ENCODE results near the gene DIAPH3. TPM values are rescaled to one million over a fixed set of nuclear protein-coding genes. Genes with fewer than 3 reads are reported as not detected.

DIAPH3 gene
- polyA plus RNA-seq, 3 donors = 0.04 to 0.09 TPM; not detected in 1

DNA sequence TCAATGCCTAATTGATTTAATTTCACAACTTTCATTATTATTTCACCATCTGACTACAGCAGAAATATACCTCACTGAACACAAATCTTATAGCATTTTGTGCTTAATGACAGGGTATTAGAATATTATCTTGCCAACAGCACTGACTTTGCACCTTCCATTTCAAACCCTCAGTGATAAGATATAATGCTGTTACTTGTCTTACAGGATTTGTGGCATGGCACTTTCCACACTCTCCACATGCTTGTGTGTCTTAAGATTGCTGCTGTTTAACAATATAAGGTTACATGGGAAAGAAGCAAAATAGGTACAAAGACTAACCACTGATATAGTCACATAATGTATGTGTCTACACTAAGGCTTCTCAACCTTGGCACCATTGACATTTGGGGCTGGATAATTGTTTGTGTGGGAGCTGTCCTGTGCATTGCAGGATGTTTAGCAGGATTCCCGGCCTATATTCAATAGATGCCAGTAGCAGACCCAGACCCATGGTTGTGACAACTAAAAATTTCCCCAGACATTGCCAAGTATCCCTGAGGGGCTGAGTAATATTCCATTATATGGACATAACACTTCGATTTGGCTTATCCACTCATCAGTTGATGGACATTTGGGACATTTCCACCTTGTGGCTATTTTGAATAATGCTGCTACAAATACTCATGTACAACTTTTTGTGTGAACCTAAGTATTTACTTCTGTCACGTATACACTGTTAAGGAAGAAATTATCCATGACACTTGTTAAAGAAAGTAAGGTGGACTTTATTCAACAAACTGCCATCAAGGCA is 5.7 kb upstream of the DIAPH3 start:
- H3K27ac ChIP-seq (ENCODE audit: low read depth in 1 of 2, low read length in 2 of 2) = no peak overlapping the region
- no peak for DNase-seq
- H2AFZ ChIP-seq (ENCODE audit: insufficient read depth, low read depth, low read length, poor library complexity, severe bottlenecking) = no peak overlapping the region
- no peak overlapping the region for H3K4me3 Mint-ChIP-seq
- H4K20me1 ChIP-seq (ENCODE audit: insufficient read depth, low read length) = no peaks in the 10 kb centered on the region
- no peaks in the 10 kb centered on the region for H3K36me3 Mint-ChIP-seq
- H3K4me3 ChIP-seq (replicated peaks in 1 of 3; ENCODE audit: low read depth in 2 of 3, low read length in 3 of 3) = no peak overlapping the region
- no peak overlapping the region for H3K9ac ChIP-seq (ENCODE audit: insufficient read depth, low read length, poor library complexity, severe bottlenecking)
- no peak overlapping the region for H3K27ac Mint-ChIP-seq
- peaks cover 3% of the 10 kb centered on the region in 2 donors for H3K4me1 ChIP-seq (ENCODE audit: control insufficient read depth in 1 of 2, insufficient read depth in 2 of 2, low read length in 2 of 2)
- no peaks in the 10 kb centered on the region for H3K9me3 ChIP-seq (replicated peaks in 1 of 2; ENCODE audit: control insufficient read depth in 1 of 2, insufficient read depth in 1 of 2, low read length in 2 of 2)
- no peak overlapping the region for H3K4me2 ChIP-seq (replicated peaks; ENCODE audit: extremely low read depth, low read length, poor library complexity, severe bottlenecking)
- peaks cover 0 to 7% (median 0%) of the 10 kb centered on the region in 3 donors for H3K27me3 Mint-ChIP-seq (ENCODE audit: low read depth in 3 of 3)
- intact Hi-C loops (cut with micrococcal nuclease) = no loop called here
- WGBS (ENCODE audit: insufficient coverage) = no CpG with 5 or more reads among the region's 3 CpGs
- peaks cover 4% of the 10 kb centered on the region for H3K4me1 Mint-ChIP-seq
- H3K79me2 ChIP-seq (ENCODE audit: insufficient read depth, low read length) = no peaks in the 10 kb centered on the region
- no peak for TF ChIP-seq CTCF (IDR thresholded peaks at IDR 0.05)
- H3K9me3 Mint-ChIP-seq = peaks cover 0 to 3% (median 0%) of the 10 kb centered on the region in 7 donors
- no peaks in the 10 kb centered on the region for H3K27me3 ChIP-seq (ENCODE audit: control insufficient read depth in 2 of 2, insufficient read depth in 2 of 2, low read length in 2 of 2)
- no peaks in the 10 kb centered on the region for H3K36me3 ChIP-seq (replicated peaks in 1 of 2; ENCODE audit: control insufficient read depth in 1 of 2, insufficient read depth in 2 of 2, low read length in 2 of 2)

- TF ChIP-seq CTCF (IDR thresholded peaks at IDR 0.05) = no peak
- Mint-ChIP-seq H3K27ac (no peak overlapping the region), H3K27me3 (ENCODE audit: low read depth in 3 of 3) (peaks cover 0 to 6% (median 0%) of the 10 kb centered on the region in 3 donors), H3K36me3 (no peaks in the 10 kb centered on the region), H3K4me1 (peaks cover 18% of the 10 kb centered on the region), H3K4me3 (no peak overlapping the region), H3K9me3 (no peaks in the 10 kb centered on the region)
- 100% methylated on average over 2 of the region's 3 CpGs for WGBS (ENCODE audit: insufficient coverage)
- Histone ChIP-seq H3K27ac (ENCODE audit: low read depth in 1 of 2, low read length in 2 of 2) (no peak overlapping the region), H3K4me1 (ENCODE audit: control insufficient read depth in 1 of 2, insufficient read depth in 2 of 2, low read length in 2 of 2) (peaks cover 13 to 14% of the 10 kb centered on the region in 2 donors), H3K79me2 (ENCODE audit: insufficient read depth, low read length) (peaks cover 12% of the 10 kb centered on the region), H3K4me2 (replicated peaks; ENCODE audit: extremely low read depth, low read length, poor library complexity, severe bottlenecking) (no peak overlapping the region), H4K20me1 (ENCODE audit: insufficient read depth, low read length) (no peaks in the 10 kb centered on the region), H3K36me3 (replicated peaks in 1 of 2; ENCODE audit: control insufficient read depth in 1 of 2, insufficient read depth in 2 of 2, low read length in 2 of 2) (no peaks in the 10 kb centered on the region), H3K4me3 (replicated peaks in 1 of 3; ENCODE audit: low read depth in 2 of 3, low read length in 3 of 3) (no peak overlapping the region), H3K9ac (ENCODE audit: insufficient read depth, low read length, poor library complexity, severe bottlenecking) (no peak overlapping the region), H2AFZ (ENCODE audit: insufficient read depth, low read depth, low read length, poor library complexity, severe bottlenecking) (no peak overlapping the region), H3K9me3 (replicated peaks in 1 of 2; ENCODE audit: control insufficient read depth in 1 of 2, insufficient read depth in 1 of 2, low read length in 2 of 2) (no peaks in the 10 kb centered on the region), H3K27me3 (ENCODE audit: control insufficient read depth in 2 of 2, insufficient read depth in 2 of 2, low read length in 2 of 2) (no peaks in the 10 kb centered on the region)
- DNase-seq = no peak
- intact Hi-C loops (cut with micrococcal nuclease) = no loop called here
Observed at GRCh38 chr13:60167121-60167520, 3.4 kb upstream of the DIAPH3 start.

Measured in CD14-positive monocyte (primary cell).